Natural killer cell (primary cell): ENCODE measurements around the gene AFG3L2. TPM values are rescaled to one million over a fixed set of nuclear protein-coding genes. Genes with fewer than 3 reads are reported as not detected.

Experiments
- ATAC-seq, 3 donors: fragments of 150-1000 bp in 2 of 3; fragments of 200-7000 bp in 1 of 3; cut with Tn5 transposase; 1 replicate in 1 of 3; 2 replicates in 2 of 3; pipeline ENCODE4 v1.10.0; 2021; ENCODE audit warnings: mild to moderate bottlenecking in 2 of 3, moderate library complexity in 2 of 3
- DNase-seq, 2 donors: peaks; one replicate each; pipeline versions ENCODE4 v3.0.0 to v3.0.0-alpha.2; 2013 to 2021; ENCODE audit warnings: mixed read lengths in 1 of 2
- H3K27ac ChIP-seq: one replicate; pipeline ENCODE4 v1.5.1; 2013; ENCODE audit warnings: mild to moderate bottlenecking, low read length
- H3K27me3 ChIP-seq: one replicate; pipeline ENCODE4 v1.6.1; 2013; ENCODE audit warnings: low read length; ENCODE audit not compliant: control insufficient read depth, insufficient read depth
- H3K36me3 ChIP-seq: one replicate; pipeline ENCODE4 v1.6.1; 2013; ENCODE audit warnings: low read length; ENCODE audit not compliant: control insufficient read depth, insufficient read depth
- H3K4me1 ChIP-seq: one replicate; pipeline ENCODE4 v1.6.1; 2013; ENCODE audit warnings: low read length; ENCODE audit not compliant: control insufficient read depth, insufficient read depth
- H3K4me3 ChIP-seq: one replicate; pipeline ENCODE4 v1.5.1; 2013; ENCODE audit warnings: low read length
- H3K9me3 ChIP-seq: one replicate; pipeline ENCODE4 v1.6.1; 2013; ENCODE audit warnings: low read length; ENCODE audit not compliant: control insufficient read depth, insufficient read depth
- H3K27ac Mint-ChIP-seq, 2 donors: one replicate each; pipeline ENCODE4 v1.8.0; 2022; ENCODE audit warnings: mild to moderate bottlenecking in 2 of 2, mixed read lengths in 2 of 2, moderate library complexity in 1 of 2
- H3K27me3 Mint-ChIP-seq, 2 donors: one replicate each; pipeline ENCODE4 v1.8.0; 2022; ENCODE audit warnings: low read depth in 2 of 2, mixed read lengths in 2 of 2
- H3K36me3 Mint-ChIP-seq: one replicate; pipeline ENCODE4 v1.8.0; 2022; ENCODE audit warnings: mixed read lengths
- H3K4me1 Mint-ChIP-seq, 2 donors: one replicate each; pipeline ENCODE4 v1.8.0; 2022; ENCODE audit warnings: mixed read lengths in 2 of 2
- H3K4me3 Mint-ChIP-seq: one replicate; pipeline ENCODE4 v1.8.0; 2022; ENCODE audit warnings: mild to moderate bottlenecking, moderate library complexity, mixed read lengths
- H3K9me3 Mint-ChIP-seq, 2 donors: one replicate each; pipeline ENCODE4 v1.8.0; 2022; ENCODE audit warnings: mixed read lengths in 2 of 2
- WGBS: methylation state at CpG from one replicate; pipeline ENCODE4 v1.1.7; 2013; ENCODE audit warnings: missing lambda C conversion rate; ENCODE audit not compliant: insufficient coverage; 5-methylcytosine and 5-hydroxymethylcytosine counted together
- intact Hi-C: fragments of 100-400 bp; cut with micrococcal nuclease; formaldehyde crosslinking; loops from one replicate; pipeline ENCODE4 v1.14.2; 2022
- total RNA-seq, 4 donors: library from RNA; stranded (reverse); fragments of 120-200 nt in 1 of 4; gene quantifications; one replicate each; pipeline versions ENCODE4 v1.2.3 to v1.2.4, GENCODE V29; 2013 to 2022
- TF ChIP-seq, protein P1 (sequence below): fragments of 200-600 bp; IDR thresholded peaks from one replicate; pipeline ENCODE4 v1.8.0; 2022; ENCODE audit warnings: antibody characterized with exemption

Gene AFG3L2
- total RNA-seq, 3 donors from 2014 or later (not counting 1 experiment from before 2014, with no cell fraction given), result 31.9 to 36.4 (median 35.9) TPM

DNA sequence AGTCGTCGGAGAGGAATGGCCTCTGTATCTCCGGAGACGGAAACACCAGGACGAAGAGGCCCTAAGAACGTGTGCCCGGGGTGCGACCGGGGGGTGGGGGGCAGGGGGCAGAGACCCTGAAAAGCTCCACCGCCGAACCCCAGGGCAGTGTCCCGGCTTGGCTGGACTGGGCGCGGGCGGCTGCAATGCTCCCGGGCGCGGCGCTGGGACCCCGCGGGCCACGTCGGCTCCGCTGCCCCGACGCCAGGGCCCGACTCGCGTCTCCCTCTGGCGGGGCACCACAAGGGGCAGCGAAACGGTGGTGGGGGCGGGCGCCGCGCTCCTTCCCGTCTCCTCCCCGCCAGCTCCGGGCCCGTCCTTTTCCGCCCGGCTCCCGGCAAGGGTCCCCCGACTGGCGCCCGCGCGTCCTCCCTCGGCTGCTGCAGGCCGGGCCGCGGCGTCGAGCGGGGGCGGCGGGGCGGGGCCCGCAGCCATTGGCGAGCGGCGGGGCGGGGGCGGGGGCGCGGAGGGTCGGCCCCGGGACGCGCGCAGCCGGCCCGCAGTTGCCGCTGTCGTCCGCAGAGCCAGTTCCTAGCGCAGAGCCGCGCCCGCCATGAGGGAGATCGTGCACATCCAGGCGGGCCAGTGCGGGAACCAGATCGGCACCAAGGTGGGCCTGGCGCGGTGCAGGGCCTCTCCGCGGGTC lies 69.2 kb downstream of the AFG3L2 start, which contains the start of gene TUBB6:
TUBB6 (plus strand) TSS at position 541 of the 685 bp plus-strand sequence; CDS start at position 593, 52 bp downstream.
- peaks cover 6 to 10% of the 10 kb centered on the region in 2 donors for H3K4me1 Mint-ChIP-seq
- intact Hi-C loops, result no loop called here

DNA sequence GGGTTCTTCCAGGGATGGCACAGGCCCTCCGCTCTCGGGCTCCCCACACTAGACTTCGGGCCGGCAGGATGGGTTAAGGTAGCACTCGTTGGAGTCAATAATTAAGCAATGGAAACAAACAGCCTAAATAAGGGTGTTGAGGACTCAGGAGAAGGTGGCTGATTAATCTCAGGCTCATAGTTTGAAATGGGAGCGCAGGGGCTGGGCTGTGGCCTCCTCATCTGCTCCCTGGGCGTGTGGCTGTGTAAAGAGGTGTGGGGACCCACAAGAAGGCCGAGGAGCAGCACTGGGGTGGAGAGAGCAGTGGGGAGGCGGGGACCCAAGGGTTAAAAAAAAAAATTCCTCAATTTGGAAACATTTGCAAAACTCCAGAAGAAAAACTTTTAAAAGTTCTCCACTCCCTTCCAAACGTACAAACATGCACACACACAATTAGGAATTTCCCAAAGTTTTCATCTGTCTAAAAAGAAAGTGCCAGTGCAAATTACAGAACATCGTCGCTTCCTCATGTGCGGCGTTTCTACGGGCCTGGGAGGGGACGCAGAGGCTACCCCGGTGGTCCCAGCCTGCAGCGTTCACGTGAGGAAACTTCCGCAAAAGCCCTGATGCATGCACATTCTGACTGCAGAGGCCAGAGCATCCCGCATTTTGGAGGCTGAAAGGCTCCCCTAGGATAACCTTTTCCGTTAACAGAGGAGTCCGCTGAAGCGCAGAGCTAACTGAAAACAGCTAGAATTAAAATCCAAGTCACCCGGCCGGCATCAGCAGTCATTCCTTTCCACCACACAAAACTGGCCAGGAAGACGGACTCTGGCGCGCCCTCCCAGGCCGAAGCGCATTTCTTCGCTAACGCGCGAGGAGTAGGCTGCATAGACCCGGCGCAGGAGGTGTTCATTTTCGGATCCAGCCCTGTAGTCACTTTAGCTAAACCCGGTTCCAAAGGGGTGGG lies 70.0 kb downstream of the AFG3L2 start:
- Histone ChIP-seq H3K9me3 (no peaks in the 10 kb centered on the region), H3K27ac (no peak overlapping the region), H3K4me3 (peak overlapping the region; percentile 10), H3K36me3 (no peaks in the 10 kb centered on the region), H3K4me1 (peaks cover 13% of the 10 kb centered on the region), H3K27me3 (peaks cover 17% of the 10 kb centered on the region)
- TF ChIP-seq, protein P1, sequence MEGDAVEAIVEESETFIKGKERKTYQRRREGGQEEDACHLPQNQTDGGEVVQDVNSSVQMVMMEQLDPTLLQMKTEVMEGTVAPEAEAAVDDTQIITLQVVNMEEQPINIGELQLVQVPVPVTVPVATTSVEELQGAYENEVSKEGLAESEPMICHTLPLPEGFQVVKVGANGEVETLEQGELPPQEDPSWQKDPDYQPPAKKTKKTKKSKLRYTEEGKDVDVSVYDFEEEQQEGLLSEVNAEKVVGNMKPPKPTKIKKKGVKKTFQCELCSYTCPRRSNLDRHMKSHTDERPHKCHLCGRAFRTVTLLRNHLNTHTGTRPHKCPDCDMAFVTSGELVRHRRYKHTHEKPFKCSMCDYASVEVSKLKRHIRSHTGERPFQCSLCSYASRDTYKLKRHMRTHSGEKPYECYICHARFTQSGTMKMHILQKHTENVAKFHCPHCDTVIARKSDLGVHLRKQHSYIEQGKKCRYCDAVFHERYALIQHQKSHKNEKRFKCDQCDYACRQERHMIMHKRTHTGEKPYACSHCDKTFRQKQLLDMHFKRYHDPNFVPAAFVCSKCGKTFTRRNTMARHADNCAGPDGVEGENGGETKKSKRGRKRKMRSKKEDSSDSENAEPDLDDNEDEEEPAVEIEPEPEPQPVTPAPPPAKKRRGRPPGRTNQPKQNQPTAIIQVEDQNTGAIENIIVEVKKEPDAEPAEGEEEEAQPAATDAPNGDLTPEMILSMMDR, result no peak
- Mint-ChIP-seq H3K9me3 (peaks cover 0 to 3% of the 10 kb centered on the region in 2 donors), H3K27ac (no peak overlapping the region), H3K36me3 (peaks cover 7% of the 10 kb centered on the region), H3K27me3 (peaks cover 40 to 48% of the 10 kb centered on the region in 2 donors), H3K4me3 (peak overlapping the region; percentile 73), H3K4me1 (peaks cover 6 to 10% of the 10 kb centered on the region in 2 donors)
- WGBS, result 17% methylated on average over 39 of the region's 39 CpGs
- DNase-seq, result no peak
- intact Hi-C loops, result no loop called here
- peak in 1 of 3 donors; percentile 17 for ATAC-seq

More for the DNA sequence above, 69.2 kb downstream of the AFG3L2 start, which contains the start of gene TUBB6:
- H3K36me3 Mint-ChIP-seq, result peaks cover 7% of the 10 kb centered on the region
- Histone ChIP-seq H3K27me3 (peaks cover 17% of the 10 kb centered on the region), H3K4me1 (peaks cover 13% of the 10 kb centered on the region), H3K36me3 (no peaks in the 10 kb centered on the region), H3K9me3 (no peaks in the 10 kb centered on the region), H3K27ac (no peak within 1 kb of the TSS), H3K4me3 (peak within 1 kb of the TSS; percentile 39)
- DNase-seq (no peak), ATAC-seq (peak; percentile 15 to 49 (median 24))
- peaks cover 40 to 48% of the 10 kb centered on the region in 2 donors for H3K27me3 Mint-ChIP-seq
- TF ChIP-seq, protein P1, result no peak
- peaks cover 0 to 4% of the 10 kb centered on the region in 2 donors for H3K9me3 Mint-ChIP-seq
- 1% methylated on average over 88 of the region's 88 CpGs for WGBS
- H3K27ac Mint-ChIP-seq, result no peak within 1 kb of the TSS
- H3K4me3 Mint-ChIP-seq, result peak within 1 kb of the TSS; percentile 73

DNA sequence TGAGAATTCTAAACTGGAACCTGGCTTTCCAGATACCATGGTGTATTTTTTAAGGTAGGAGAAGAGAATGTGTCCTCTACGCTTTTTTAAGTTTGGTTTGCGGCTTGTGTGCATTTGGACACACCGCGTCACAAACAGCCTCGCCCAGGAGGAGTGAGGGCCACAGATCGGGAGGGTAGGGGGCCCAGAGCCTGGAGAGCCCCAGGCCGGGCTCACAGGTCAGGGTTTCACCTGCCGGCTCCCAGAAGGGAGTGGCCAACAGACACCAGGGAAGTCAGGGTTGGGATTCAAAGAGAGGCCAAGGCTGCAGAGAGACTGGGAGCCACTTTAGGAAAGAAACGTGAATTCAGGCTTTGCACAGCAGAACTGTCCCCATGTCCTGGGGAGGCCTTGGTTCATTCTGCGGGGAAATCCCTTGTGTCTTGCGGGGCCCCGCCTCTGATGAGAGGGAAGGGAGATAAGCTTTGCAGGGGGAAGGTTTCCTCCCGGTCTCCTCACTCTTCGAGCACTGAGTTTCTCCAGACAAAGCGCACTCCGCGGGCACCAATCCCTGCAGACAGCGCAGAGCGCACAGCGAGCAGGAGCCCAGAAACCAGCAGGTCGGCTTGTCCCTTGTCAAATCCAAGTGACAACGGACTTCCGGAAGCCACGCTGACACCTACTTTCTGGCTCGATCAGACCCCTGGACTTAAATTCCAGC lies 70.9 kb downstream of the AFG3L2 start:
- peaks cover 6 to 10% of the 10 kb centered on the region in 2 donors for H3K4me1 Mint-ChIP-seq
- WGBS, result 72% methylated on average over 25 of the region's 25 CpGs
- H3K36me3 Mint-ChIP-seq, result no peaks in the 10 kb centered on the region
- Histone ChIP-seq H3K36me3 (no peaks in the 10 kb centered on the region), H3K27ac (no peak overlapping the region), H3K4me1 (peaks cover 13% of the 10 kb centered on the region), H3K9me3 (no peaks in the 10 kb centered on the region), H3K27me3 (peaks cover 17% of the 10 kb centered on the region), H3K4me3 (no peak overlapping the region)
- TF ChIP-seq, protein P1, result no peak
- H3K27me3 Mint-ChIP-seq, result peaks cover 38 to 39% of the 10 kb centered on the region in 2 donors
- intact Hi-C loops, result no loop called here
- H3K4me3 Mint-ChIP-seq, result peak overlapping the region; percentile 70
- ATAC-seq, result no peak
- no peaks in the 10 kb centered on the region for H3K9me3 Mint-ChIP-seq
- no peak for DNase-seq
- no peak overlapping the region for H3K27ac Mint-ChIP-seq
